NT2/D1 (cell line): ENCODE results near the gene GPM6B.

Source experiments
- DNase-seq: peaks from one replicate; pipeline ENCODE4 v3.0.0-alpha.2; 2011; ENCODE audit warnings: low read depth, low spot score
- H3K27me3 ChIP-seq: 2 replicates; pipeline ENCODE4 v1.6.0; 2011; ENCODE audit warnings: mild to moderate bottlenecking; ENCODE audit not compliant: insufficient read length, insufficient read depth
- H3K36me3 ChIP-seq: 2 replicates; pipeline ENCODE4 v1.6.1; 2011; ENCODE audit warnings: mild to moderate bottlenecking, low read length, mixed read lengths; ENCODE audit not compliant: insufficient read depth, insufficient read length
- H3K4me1 ChIP-seq: 2 replicates; pipeline ENCODE4 v1.5.1; 2011; ENCODE audit not compliant: insufficient read depth, insufficient read length
- H3K4me3 ChIP-seq: 2 replicates; pipeline ENCODE4 v1.5.1; 2011; ENCODE audit warnings: low read depth; ENCODE audit not compliant: insufficient read length
- H3K9ac ChIP-seq: 2 replicates; pipeline ENCODE4 v1.6.0; 2011; ENCODE audit warnings: low read depth; ENCODE audit not compliant: insufficient read length
- H3K9me3 ChIP-seq: 2 replicates; pipeline ENCODE4 v1.5.1; 2011; ENCODE audit warnings: mild to moderate bottlenecking, low read length; ENCODE audit not compliant: insufficient read depth
- SUZ12 ChIP-seq: IDR thresholded peaks from 2 replicates; pipeline ENCODE4 v1.6.1; 2011; ENCODE audit not compliant: insufficient read length, insufficient read depth; ENCODE audit errors: extremely low read depth
- YY1 ChIP-seq: IDR thresholded peaks from 2 replicates; pipeline ENCODE4 v1.6.1; 2011; ENCODE audit not compliant: insufficient read length, insufficient read depth
- ZNF274 ChIP-seq: IDR thresholded peaks from 2 replicates; pipeline ENCODE4 v1.6.1; 2011; ENCODE audit warnings: mild to moderate bottlenecking, low read depth, low read length

GPM6B gene

DNA sequence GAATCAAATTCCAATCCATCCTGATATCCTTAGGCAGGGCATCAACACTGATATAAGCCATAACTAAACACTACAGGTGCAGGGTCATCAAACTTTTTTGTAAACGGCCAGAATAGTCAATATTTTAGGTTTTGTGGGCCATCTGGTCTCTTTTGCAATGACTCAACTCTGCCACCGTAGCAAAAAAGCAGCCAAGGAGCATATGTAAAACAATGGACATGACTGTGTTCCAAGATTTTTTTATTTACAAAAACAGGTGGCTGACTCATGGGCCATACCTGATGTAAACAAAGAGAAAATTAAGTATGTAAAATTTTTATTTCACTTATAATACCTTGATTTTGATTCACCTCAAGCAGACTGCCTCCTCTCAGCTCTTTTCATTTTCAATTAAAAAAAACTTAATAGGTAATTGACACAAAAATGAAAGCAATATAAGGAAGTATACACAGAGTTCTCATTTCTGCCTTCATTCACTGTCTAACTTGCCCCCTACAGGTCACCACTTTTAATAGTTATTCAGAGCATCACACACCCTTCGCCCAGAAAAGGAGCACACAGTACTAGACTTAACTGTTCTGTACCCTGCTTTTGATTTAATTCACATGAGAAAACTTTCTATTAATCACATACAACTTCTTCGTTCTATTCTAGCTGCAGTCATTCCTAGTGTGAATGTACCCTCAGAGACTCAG, 35.3 kb upstream of the GPM6B start:
- no peak overlapping the region for H3K9ac ChIP-seq
- H3K36me3 ChIP-seq = no peaks in the 10 kb centered on the region
- no peaks in the 10 kb centered on the region for H3K9me3 ChIP-seq
- H3K4me1 ChIP-seq = no peaks in the 10 kb centered on the region
- H3K4me3 ChIP-seq = no peak overlapping the region
- H3K27me3 ChIP-seq = no peaks in the 10 kb centered on the region
- no peak for TF ChIP-seq YY1
- no peak for TF ChIP-seq SUZ12
- no peak for TF ChIP-seq ZNF274
- DNase-seq = no peak

DNA sequence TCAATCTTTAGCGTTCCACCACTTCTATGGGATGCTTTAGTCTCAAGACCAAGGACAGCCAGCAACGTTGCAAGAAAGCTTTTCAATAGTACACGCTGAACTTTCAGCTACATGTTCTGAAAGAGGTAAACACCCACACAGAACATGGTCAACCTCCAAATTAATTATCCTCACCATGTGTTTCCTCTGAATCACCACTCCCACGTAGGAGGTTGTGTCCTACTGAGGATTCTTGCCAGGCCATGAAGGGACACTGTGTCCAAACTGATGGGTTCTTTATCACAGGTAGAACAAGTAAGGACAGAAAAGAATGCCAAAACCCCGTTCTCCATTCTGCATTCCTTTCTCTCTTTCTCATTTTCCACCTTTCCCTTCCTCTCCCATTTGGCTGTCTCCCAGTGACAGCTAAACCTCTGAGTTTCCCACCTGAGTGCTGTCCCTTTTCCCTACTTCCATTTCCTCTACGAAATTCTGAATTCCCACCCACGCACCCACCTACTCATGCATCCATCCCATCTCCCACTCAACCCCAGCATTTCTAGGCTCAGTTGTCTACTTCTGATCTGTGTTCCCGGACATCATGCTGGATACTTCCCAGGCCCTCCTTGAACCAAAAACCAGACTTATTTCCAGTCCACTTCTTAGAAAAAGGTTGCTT, 29.0 kb upstream of the GPM6B start:
- Histone ChIP-seq H3K27me3 (no peaks in the 10 kb centered on the region), H3K4me3 (no peak overlapping the region), H3K9me3 (no peaks in the 10 kb centered on the region), H3K4me1 (no peaks in the 10 kb centered on the region), H3K36me3 (no peaks in the 10 kb centered on the region), H3K9ac (no peak overlapping the region)
- TF ChIP-seq YY1 (no peak), SUZ12 (no peak), ZNF274 (no peak)
- DNase-seq = no peak

DNA sequence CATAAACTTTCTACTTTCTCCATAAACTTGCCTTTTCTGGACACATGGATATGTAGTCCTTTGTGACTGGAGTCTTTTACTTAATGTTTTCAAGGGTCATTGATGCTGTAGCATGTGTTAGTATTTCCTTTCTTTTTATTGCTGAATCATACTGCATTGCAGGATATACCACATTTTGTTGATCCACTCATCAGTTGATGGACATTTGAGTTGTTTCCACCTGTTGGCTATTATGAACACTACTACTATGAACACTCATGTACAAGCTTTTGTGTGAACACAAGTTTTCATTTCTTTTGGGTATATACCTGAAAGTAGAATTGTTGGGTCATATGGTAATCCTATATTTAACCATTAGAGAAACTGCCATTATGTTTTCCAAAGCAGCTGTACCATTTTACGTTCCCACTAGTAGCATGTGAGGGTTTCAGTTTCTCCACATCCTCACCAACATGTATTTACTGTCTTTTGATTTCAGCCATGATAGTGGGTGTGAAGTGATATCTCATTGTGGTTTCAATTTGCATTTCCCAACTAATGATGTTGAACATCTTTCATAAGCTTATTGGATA, 26.3 kb upstream of the GPM6B start:
- TF ChIP-seq SUZ12 (no peak), YY1 (no peak), ZNF274 (no peak)

GRCh38 chrX:13840121-13840520, 23.2 kb upstream of the GPM6B start:
- TF ChIP-seq SUZ12 (no peak), YY1 (no peak), ZNF274 (no peak)
- no peaks in the 10 kb centered on the region for H3K9me3 ChIP-seq
- no peak overlapping the region for H3K4me3 ChIP-seq
- no peaks in the 10 kb centered on the region for H3K4me1 ChIP-seq
- H3K36me3 ChIP-seq = no peaks in the 10 kb centered on the region
- no peak overlapping the region for H3K9ac ChIP-seq
- DNase-seq = no peak
- no peaks in the 10 kb centered on the region for H3K27me3 ChIP-seq

More for the DNA sequence above, 26.3 kb upstream of the GPM6B start:
- Histone ChIP-seq H3K36me3 (no peaks in the 10 kb centered on the region), H3K9me3 (no peaks in the 10 kb centered on the region), H3K4me3 (no peak overlapping the region), H3K27me3 (no peaks in the 10 kb centered on the region), H3K9ac (no peak overlapping the region), H3K4me1 (no peaks in the 10 kb centered on the region)
- DNase-seq = no peak

GRCh38 chrX:13837290-13837745, 20.4 kb upstream of the GPM6B start:
- no peaks in the 10 kb centered on the region for H3K27me3 ChIP-seq
- H3K4me1 ChIP-seq = no peaks in the 10 kb centered on the region
- DNase-seq = no peak
- H3K4me3 ChIP-seq = no peak overlapping the region
- TF ChIP-seq YY1 = no peak
- H3K9me3 ChIP-seq = no peaks in the 10 kb centered on the region
- H3K36me3 ChIP-seq = no peaks in the 10 kb centered on the region
- no peak overlapping the region for H3K9ac ChIP-seq

GRCh38 chrX:13836575-13836974, 19.7 kb upstream of the GPM6B start:
- TF ChIP-seq YY1 = no peak
- TF ChIP-seq ZNF274 = no peak
- no peak for TF ChIP-seq SUZ12
- no peaks in the 10 kb centered on the region for H3K36me3 ChIP-seq
- DNase-seq = no peak
- no peak overlapping the region for H3K4me3 ChIP-seq
- no peaks in the 10 kb centered on the region for H3K9me3 ChIP-seq
- no peaks in the 10 kb centered on the region for H3K4me1 ChIP-seq
- H3K9ac ChIP-seq = no peak overlapping the region
- H3K27me3 ChIP-seq = no peaks in the 10 kb centered on the region

- Histone ChIP-seq H3K4me1 (no peaks in the 10 kb centered on the region), H3K36me3 (no peaks in the 10 kb centered on the region), H3K9me3 (no peaks in the 10 kb centered on the region), H3K4me3 (no peak overlapping the region), H3K27me3 (no peaks in the 10 kb centered on the region), H3K9ac (no peak overlapping the region)
- TF ChIP-seq YY1 (no peak), SUZ12 (no peak), ZNF274 (no peak)
- no peak for DNase-seq
Measured at GRCh38 chrX:13835825-13836224, 18.9 kb upstream of the GPM6B start.
